Panc1 (cell line): ENCODE results near the gene FCHSD1.

ENCODE experiments used
- CTCF ChIP-seq: fragments of 450-650 bp; IDR thresholded peaks from 2 replicates; pipeline ENCODE4 v1.5.1; 2017; ENCODE audit warnings: mild to moderate bottlenecking
- POLR2AphosphoS5 ChIP-seq: IDR thresholded peaks from 2 replicates; pipeline ENCODE4 v1.6.1; 2012; ENCODE audit warnings: mild to moderate bottlenecking, low read depth, low read length, moderate library complexity
- TCF7L2 ChIP-seq: IDR thresholded peaks from 2 replicates; pipeline ENCODE4 v1.6.1; 2011; ENCODE audit warnings: mild to moderate bottlenecking, low read depth, low read length, inconsistent platforms

GRCh38 chr5:141668601-141669265, 17.5 kb upstream of the FCHSD1 start:
- TF ChIP-seq CTCF (no peak), POLR2AphosphoS5 (no peak), TCF7L2 (no peak)
